ENCODE results near the gene INPP5J. TPM values are rescaled to one million over a fixed set of nuclear protein-coding genes. Genes with fewer than 3 reads are reported as not detected.

The INPP5J gene
- total and polyA plus RNA-seq, 2 experiments from 2014 or later: 4.8 to 14.5 TPM

DNA sequence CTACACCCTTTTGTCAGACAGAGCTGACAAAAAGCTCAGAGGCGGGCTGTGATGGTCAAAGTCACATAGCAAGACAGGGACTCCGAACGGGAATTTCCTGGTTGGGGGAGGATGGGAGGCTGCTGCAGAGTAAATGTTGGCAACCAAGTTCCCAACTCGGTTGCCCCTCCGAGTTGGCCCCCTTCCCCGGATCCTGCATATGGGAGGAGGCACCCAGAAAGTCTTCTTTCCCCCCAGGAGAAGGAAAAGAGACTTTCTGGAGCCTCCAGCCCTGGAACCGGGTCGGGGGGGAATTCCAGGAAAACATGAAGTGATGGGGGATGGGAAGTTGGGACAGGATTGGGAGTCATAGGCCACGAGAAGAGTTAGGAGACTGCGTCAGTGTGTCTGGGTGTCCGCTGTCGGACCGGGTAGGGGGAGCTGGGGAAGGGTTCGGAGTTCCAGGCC lies 16.0 kb upstream of the INPP5J start (continued):
- TF ChIP-seq, protein P1, sequence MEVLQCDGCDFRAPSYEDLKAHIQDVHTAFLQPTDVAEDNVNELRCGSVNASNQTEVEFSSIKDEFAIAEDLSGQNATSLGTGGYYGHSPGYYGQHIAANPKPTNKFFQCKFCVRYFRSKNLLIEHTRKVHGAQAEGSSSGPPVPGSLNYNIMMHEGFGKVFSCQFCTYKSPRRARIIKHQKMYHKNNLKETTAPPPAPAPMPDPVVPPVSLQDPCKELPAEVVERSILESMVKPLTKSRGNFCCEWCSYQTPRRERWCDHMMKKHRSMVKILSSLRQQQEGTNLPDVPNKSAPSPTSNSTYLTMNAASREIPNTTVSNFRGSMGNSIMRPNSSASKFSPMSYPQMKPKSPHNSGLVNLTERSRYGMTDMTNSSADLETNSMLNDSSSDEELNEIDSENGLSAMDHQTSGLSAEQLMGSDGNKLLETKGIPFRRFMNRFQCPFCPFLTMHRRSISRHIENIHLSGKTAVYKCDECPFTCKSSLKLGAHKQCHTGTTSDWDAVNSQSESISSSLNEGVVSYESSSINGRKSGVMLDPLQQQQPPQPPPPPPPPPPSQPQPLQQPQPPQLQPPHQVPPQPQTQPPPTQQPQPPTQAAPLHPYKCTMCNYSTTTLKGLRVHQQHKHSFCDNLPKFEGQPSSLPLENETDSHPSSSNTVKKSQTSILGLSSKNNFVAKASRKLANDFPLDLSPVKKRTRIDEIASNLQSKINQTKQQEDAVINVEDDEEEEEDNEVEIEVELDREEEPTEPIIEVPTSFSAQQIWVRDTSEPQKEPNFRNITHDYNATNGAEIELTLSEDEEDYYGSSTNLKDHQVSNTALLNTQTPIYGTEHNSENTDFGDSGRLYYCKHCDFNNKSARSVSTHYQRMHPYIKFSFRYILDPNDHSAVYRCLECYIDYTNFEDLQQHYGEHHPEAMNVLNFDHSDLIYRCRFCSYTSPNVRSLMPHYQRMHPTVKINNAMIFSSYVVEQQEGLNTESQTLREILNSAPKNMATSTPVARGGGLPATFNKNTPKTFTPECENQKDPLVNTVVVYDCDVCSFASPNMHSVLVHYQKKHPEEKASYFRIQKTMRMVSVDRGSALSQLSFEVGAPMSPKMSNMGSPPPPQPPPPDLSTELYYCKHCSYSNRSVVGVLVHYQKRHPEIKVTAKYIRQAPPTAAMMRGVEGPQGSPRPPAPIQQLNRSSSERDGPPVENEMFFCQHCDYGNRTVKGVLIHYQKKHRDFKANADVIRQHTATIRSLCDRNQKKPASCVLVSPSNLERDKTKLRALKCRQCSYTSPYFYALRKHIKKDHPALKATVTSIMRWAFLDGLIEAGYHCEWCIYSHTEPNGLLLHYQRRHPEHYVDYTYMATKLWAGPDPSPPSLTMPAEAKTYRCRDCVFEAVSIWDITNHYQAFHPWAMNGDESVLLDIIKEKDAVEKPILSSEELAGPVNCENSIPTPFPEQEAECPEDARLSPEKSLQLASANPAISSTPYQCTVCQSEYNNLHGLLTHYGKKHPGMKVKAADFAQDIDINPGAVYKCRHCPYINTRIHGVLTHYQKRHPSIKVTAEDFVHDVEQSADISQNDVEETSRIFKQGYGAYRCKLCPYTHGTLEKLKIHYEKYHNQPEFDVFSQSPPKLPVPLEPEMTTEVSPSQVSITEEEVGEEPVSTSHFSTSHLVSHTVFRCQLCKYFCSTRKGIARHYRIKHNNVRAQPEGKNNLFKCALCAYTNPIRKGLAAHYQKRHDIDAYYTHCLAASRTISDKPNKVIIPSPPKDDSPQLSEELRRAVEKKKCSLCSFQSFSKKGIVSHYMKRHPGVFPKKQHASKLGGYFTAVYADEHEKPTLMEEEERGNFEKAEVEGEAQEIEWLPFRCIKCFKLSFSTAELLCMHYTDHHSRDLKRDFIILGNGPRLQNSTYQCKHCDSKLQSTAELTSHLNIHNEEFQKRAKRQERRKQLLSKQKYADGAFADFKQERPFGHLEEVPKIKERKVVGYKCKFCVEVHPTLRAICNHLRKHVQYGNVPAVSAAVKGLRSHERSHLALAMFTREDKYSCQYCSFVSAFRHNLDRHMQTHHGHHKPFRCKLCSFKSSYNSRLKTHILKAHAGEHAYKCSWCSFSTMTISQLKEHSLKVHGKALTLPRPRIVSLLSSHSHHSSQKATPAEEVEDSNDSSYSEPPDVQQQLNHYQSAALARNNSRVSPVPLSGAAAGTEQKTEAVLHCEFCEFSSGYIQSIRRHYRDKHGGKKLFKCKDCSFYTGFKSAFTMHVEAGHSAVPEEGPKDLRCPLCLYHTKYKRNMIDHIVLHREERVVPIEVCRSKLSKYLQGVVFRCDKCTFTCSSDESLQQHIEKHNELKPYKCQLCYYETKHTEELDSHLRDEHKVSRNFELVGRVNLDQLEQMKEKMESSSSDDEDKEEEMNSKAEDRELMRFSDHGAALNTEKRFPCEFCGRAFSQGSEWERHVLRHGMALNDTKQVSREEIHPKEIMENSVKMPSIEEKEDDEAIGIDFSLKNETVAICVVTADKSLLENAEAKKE (CRISPR knock-in tag; IDR thresholded peaks at IDR 0.05): no peak
- TF ChIP-seq ZNF331 (CRISPR knock-in tag; IDR thresholded peaks at IDR 0.05; ENCODE audit: low read depth) (no peak), CTCF (conservative IDR thresholded peaks at IDR 0.05; ENCODE audit: low read depth in 2 of 2) (no peak), ZNF114 (CRISPR knock-in tag; IDR thresholded peaks at IDR 0.05) (no peak), POLR2AphosphoS5 (IDR thresholded peaks at IDR 0.05; ENCODE audit: low read depth) (no peak)
- TF ChIP-seq, protein P2, sequence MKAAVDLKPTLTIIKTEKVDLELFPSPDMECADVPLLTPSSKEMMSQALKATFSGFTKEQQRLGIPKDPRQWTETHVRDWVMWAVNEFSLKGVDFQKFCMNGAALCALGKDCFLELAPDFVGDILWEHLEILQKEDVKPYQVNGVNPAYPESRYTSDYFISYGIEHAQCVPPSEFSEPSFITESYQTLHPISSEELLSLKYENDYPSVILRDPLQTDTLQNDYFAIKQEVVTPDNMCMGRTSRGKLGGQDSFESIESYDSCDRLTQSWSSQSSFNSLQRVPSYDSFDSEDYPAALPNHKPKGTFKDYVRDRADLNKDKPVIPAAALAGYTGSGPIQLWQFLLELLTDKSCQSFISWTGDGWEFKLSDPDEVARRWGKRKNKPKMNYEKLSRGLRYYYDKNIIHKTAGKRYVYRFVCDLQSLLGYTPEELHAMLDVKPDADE (IDR thresholded peaks at IDR 0.05): no peak

Measured in GM23338 (cell line).